NCI-H524 (cell line): ENCODE results near the gene CCNB3.
A peak's percentile ranks its signal among the peaks of the same experiment; 100 is the strongest.
"Not testable (repeated sequence)": the region's sequence is repeated elsewhere in the genome, so short reads cannot be mapped to it uniquely, and the experiment has no call there.

Experiments used
- DNase-seq, 2 experiments: peaks; one replicate each; lab custom pipeline; 2025; lab: John Stamatoyannopoulos, UW

CCNB3 gene

GRCh38 chrX:50204364-50204899, at the start of gene CCNB3:
TSS of gene CCNB3 (plus strand) at chrX:50204765. CDS start at chrX:50285164, 80,399 bp downstream.
- DNase-seq, result peak; percentile 70

- no peak for DNase-seq
Measured at GRCh38 chrX:50157545-50158135, 46.9 kb upstream of the CCNB3 start.

GRCh38 chrX:50158593-50158992, 46.0 kb upstream of the CCNB3 start:
- DNase-seq, result no peak

- no peak for DNase-seq
Measured at GRCh38 chrX:50161127-50161526, 43.4 kb upstream of the CCNB3 start.

- DNase-seq, result no peak
Measured at GRCh38 chrX:50165727-50166126, 38.8 kb upstream of the CCNB3 start.

- no peak for DNase-seq
Measured at GRCh38 chrX:50167366-50167765, 37.2 kb upstream of the CCNB3 start.

GRCh38 chrX:50168241-50168687, 36.3 kb upstream of the CCNB3 start:
- DNase-seq, result no peak

GRCh38 chrX:50169717-50170116, 34.8 kb upstream of the CCNB3 start:
- DNase-seq, result no peak

GRCh38 chrX:50180073-50180940, 24.3 kb upstream of the CCNB3 start:
- no peak for DNase-seq

- DNase-seq, result no peak
Measured at GRCh38 chrX:50183891-50184290, 20.7 kb upstream of the CCNB3 start.

GRCh38 chrX:50188859-50189600, 15.5 kb upstream of the CCNB3 start:
- DNase-seq, result no peak

- no peak for DNase-seq
Measured at GRCh38 chrX:50198348-50198747, 6.2 kb upstream of the CCNB3 start.

GRCh38 chrX:50200907-50201306, 3.7 kb upstream of the CCNB3 start, which contains the start of gene AKAP4:
TSS of gene AKAP4 (minus strand) at chrX:50201007. CDS start at chrX:50200889, 118 bp downstream.
- no peak for DNase-seq

GRCh38 chrX:50202539-50202938, 2.0 kb upstream of the CCNB3 start:
- no peak for DNase-seq

- DNase-seq, result no peak
Measured at GRCh38 chrX:50206753-50207152, 2.2 kb downstream of the CCNB3 start.

- DNase-seq, result peak; percentile 19 to 49
Measured at GRCh38 chrX:50211510-50211909, 6.9 kb downstream of the CCNB3 start.

- DNase-seq, result no peak
Measured at GRCh38 chrX:50281253-50281652, 76.7 kb downstream of the CCNB3 start.

GRCh38 chrX:50327235-50327634, 122.7 kb downstream of the CCNB3 start:
- DNase-seq, result peak in 1 of 2 experiments; percentile 14

- not testable (repeated sequence) for DNase-seq
Measured at GRCh38 chrX:50332668-50333067, 128.1 kb downstream of the CCNB3 start.

GRCh38 chrX:50333308-50333707, 128.7 kb downstream of the CCNB3 start:
- no peak for DNase-seq

GRCh38 chrX:50343917-50344316, 139.4 kb downstream of the CCNB3 start:
- no peak for DNase-seq

GRCh38 chrX:50372966-50373365, 168.4 kb downstream of the CCNB3 start:
- DNase-seq, result no peak
